NCI-H1694 (cell line): ENCODE data around the gene SLC7A5.
"Not testable (repeated sequence)": the region's sequence is repeated elsewhere in the genome, so short reads cannot be mapped to it uniquely, and the experiment has no call there.

ENCODE experiments used
- DNase-seq: peaks from one replicate; lab custom pipeline; 2025; lab: John Stamatoyannopoulos, UW

Gene SLC7A5

DNA sequence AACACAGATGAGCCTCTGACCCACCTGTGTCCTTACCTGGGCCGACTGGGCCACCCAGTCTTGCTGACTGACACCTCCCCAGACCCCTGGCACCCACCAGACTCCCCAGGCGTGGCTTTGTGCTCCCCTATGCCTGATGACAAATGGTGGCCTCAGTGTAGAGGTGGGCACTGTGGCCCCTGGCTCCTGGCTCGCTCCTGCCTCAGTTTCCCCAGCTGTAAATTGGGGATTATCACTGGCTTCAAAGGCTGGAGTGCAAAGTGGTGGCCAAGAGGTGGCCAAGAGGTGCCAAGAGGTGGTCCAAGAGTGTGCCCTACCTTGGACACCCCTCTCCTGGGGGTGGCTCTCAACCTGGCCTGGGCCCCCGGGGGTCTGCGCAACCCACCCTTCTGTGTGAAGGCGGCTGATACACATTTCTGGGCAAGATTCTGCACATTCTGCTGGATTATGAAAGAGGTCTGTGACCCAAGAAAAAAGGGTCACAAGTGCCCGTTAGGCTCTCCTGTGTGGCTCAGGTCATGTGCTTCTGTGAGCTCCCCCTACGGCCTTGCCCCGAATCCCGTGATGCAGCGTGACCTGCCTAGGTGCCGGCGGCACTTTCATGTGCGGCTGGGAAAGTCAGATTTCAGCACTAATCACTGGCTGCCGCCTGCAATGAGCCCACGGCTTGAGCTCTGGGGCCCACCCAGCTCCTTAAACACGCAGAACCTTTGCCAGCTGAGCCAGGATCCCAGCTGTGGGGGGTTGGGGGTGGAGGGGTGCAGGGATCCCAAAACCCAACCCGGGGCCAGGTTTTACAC is 7.8 kb downstream of the SLC7A5 start:
- not testable (repeated sequence) for DNase-seq

DNA sequence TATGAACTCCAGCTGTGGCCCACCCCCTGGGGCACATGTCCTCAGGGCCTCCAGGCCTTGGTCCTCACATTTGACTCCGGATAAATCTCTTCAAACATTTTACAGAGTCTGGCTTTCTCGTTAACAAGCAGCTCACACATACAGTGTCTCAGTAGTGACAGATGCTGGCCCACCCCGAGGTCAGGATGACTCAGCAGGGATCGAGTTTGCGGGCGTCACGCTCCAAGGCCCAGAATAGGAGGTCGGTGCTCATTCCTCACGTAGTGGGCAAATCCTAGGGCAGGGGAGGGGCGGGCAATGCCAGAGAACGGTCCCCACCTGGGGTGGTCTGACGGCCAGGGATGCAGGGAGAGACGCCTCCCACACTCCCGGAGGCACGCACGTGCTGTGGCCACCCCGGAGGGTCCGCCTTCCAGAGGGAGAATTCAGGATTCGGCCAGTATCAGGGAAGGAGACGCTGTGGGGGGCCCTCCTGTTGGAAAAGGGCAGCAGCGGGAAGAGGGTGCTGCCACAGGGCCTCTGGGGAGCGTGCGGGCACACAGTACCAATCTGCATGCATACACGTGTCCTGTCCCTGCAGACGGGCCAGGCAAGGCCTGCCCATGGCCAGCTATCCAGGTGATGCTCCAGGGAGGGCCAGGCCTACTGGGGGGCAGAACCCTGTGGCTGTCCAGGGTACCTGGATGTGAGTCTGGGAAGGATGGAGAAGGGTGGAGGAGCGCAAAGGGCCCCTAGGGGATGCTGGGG is 8.6 kb downstream of the SLC7A5 start:
- peak; percentile 13 for DNase-seq

- not testable (repeated sequence) for DNase-seq
These were observed 10.9 kb downstream of the SLC7A5 start for GRCh38 chr16:87858151-87858993.

- DNase-seq = no peak
These were observed 12.5 kb downstream of the SLC7A5 start for GRCh38 chr16:87856791-87857228.

DNA sequence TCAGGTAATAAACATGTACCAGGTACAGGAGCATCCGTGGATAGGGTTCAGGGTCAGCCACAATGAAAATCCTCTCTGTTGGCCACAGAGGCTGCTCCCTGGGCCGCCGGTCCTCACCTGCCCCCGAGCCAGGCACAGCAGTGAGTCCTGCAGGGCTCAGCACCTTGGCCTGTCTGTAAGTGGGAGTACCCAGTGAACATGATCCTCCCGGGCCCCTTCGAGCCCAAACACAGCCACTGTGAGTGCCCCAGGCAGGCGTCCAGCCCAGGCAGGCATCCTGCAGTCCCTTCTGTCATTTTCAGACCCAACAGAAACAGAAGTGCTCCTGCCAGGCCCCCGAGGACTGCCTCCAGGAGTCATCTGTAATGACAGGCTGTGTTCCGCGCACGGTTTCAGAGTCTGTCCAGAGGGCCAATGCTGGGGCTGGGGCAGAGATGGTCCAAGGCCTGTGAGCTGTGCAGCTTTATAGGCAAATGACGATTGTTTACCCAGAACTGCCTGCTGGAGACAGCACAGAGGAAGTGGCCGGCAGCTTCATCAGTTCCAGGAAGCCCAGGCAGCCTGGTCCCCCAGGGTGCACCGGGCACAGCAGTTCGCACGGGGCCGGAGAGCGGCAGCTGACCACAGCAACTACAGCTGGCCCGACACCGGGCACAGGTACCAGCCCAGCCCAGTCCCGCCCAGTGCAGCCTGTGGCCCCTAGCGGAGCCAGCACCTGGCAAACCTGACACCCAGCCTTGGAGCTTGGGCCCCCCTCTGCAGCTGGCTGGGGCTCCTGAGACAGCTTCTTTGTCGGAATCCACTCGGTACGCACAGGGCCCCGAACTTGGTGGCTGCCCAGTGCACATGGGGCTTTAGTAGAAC is 13.2 kb downstream of the SLC7A5 start:
- no peak for DNase-seq

GRCh38 chr16:87854907-87855683 is 14.2 kb downstream of the SLC7A5 start:
- no peak for DNase-seq

DNA sequence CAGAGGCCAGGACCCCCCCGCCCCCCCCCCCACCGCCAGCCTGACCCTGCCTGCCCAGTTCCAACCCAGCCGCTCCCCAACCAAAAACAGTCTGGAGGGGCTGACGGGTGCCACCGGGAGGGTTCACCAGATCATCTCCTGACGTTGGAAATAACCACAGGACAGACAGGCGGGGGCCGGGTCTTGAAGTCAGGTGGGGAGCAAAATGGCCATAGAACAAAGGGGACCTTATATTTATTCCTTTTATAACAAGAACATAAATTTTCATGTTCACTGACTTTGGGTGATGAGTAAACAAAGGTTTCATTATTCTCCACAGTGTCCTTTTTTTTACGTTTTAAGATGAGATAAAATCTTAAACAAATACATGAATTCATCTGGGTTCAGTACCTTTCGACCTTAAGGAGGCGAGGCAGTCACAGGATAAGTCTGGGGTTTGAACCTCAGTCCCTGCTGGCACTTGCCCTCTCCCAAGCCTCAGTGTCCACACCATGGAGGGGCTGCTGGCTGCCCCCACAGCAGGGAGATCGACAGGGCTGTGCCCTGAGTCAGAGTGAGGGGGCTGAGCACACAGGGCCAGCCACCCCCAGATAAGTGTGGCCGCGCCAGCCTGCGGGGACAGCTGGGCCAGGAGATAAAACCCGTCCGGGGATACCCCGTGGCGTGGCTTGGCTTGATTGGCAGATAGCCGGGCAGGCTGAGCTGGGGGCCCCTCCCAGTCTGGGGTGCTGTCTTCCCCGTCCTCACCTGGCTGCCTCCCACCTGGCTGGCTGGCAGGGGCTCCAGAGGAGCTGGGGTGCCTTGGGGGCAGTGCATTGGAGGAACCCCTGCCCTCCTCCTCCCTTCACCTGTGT is 15.0 kb downstream of the SLC7A5 start:
- DNase-seq = no peak

- DNase-seq = peak; percentile 53
These were observed 15.8 kb downstream of the SLC7A5 start for GRCh38 chr16:87853411-87854052.

DNA sequence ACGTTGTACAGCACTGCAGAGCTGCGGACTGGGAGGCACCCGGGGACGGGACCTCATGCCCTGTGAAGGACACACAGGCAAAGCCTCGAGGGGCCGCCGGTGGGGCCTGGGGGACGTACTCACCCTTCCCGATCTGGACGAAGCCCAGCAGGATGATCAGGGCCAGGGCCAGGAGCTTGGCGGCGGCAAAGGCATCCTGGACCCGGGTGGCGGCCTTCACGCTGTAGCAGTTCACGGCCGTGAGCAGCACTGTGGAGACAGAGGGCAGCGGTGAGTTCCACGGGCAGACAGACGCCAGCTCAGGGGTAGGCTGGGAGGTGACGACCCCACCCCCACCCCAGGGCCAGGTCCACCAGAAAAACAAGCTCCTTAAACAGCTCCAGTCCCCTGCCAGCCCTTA is 17.7 kb downstream of the SLC7A5 start:
- no peak for DNase-seq

DNA sequence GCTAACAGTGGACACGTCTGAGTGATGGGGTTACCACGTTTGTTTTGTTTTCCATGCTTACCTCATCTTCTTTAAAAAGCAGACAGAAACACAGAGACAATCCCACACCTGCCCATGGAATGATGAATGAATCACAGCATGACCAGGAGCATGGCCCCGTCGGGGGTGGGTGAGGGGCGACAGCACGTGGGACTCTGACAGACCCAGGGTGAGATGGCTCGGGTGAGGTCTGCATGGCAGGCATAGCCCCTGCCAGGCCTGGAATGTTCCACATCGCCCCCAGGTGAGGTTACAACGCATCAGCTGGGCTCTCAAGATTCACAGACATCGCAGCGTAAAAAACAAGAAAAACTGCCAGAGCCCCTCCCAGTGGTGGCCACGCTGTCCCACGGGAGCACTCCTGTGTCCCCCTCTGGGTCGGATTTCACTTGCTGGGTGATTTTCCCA is 18.1 kb downstream of the SLC7A5 start:
- DNase-seq = no peak

- DNase-seq = peak; percentile 47
These were observed 19.0 kb downstream of the SLC7A5 start for GRCh38 chr16:87850009-87851006.

- DNase-seq = no peak
These were observed 19.8 kb downstream of the SLC7A5 start for GRCh38 chr16:87849419-87850008.

- no peak for DNase-seq
These were observed 20.5 kb downstream of the SLC7A5 start for GRCh38 chr16:87848676-87849345.

- no peak for DNase-seq
These were observed 21.3 kb downstream of the SLC7A5 start for GRCh38 chr16:87847785-87848675.

DNA sequence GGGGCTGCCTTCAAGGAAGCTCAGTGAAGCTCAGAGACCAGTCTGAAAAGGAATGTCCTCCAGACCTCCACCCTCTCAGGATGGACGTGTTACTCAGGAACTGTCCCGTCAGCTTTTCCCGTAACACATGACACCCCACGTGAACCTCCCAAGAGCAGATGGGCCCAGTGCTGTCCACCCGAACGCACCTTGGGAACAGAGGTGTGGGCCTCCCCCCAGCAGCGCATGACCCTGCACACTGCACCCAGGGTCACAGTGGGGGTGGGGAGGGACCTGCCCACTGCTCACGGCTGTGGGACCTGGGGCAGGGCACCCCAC is 21.9 kb downstream of the SLC7A5 start:
- no peak for DNase-seq
